PC-9 (cell line): ENCODE data around the gene DNMT3A.

Source experiments
- EZH2 ChIP-seq: fragments of 200-600 bp; sonication (generic); IDR thresholded peaks from 2 replicates; pipeline ENCODE4 v1.8.0; 2017; ENCODE audit warnings: antibody characterized with exemption, low read depth
- TF ChIP-seq, protein P1 (sequence below): fragments of 200-600 bp; sonication (generic); conservative IDR thresholded peaks from 2 replicates; pipeline ENCODE4 v1.6.1; 2017; ENCODE audit warnings: mixed run types, antibody characterized with exemption, mild to moderate bottlenecking, moderate library complexity

DNA sequence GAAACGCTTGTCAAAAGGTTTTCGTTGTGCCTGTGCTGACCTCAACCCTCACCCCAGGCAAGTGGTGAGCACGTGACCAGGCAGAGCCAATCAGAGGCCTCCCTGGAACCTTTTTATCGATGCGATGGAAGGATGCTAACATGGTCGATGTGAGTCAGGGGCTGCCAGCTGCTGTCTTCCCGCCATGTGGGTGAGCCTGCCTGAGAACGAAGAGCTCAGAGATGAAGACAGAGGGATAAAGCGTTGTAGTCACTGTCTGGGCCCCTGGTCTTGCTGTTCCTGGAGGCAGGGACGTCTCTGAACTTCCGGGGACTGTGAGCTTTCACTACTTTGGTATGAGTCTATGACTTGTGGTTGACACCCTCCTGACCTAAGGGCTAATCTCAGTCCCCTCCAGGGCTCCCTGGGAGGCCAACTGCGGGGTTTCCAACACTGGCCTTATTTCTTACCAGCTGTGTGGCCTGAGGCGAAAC, 18.6 kb downstream of the DNMT3A start:
- TF ChIP-seq, protein P1, sequence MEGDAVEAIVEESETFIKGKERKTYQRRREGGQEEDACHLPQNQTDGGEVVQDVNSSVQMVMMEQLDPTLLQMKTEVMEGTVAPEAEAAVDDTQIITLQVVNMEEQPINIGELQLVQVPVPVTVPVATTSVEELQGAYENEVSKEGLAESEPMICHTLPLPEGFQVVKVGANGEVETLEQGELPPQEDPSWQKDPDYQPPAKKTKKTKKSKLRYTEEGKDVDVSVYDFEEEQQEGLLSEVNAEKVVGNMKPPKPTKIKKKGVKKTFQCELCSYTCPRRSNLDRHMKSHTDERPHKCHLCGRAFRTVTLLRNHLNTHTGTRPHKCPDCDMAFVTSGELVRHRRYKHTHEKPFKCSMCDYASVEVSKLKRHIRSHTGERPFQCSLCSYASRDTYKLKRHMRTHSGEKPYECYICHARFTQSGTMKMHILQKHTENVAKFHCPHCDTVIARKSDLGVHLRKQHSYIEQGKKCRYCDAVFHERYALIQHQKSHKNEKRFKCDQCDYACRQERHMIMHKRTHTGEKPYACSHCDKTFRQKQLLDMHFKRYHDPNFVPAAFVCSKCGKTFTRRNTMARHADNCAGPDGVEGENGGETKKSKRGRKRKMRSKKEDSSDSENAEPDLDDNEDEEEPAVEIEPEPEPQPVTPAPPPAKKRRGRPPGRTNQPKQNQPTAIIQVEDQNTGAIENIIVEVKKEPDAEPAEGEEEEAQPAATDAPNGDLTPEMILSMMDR, result no peak
- no peak for TF ChIP-seq EZH2
